Measurements from ENCODE around the gene ADGRV1.

ADGRV1 gene

DNA sequence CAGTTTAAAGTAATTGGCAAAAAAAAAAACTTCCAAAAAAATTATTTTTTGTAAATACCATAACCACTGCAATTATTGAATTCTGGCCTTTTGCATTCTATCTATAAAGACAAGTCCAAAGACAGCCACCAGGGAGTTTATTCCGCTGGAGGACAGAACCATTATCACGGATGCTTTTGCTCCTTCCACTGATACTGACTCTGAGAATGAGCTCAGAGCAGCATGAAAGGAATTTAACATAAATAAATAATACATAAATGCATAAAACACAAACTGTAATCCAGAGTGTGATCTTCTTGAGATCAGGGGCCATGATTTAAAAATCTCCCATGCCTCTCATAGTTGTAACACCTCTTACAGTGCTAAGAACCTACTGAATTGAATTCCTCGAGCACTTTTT is 559.8 kb downstream of the ADGRV1 start:
- DNase-seq (ENCODE audit: low spot score) = no peak

DNA sequence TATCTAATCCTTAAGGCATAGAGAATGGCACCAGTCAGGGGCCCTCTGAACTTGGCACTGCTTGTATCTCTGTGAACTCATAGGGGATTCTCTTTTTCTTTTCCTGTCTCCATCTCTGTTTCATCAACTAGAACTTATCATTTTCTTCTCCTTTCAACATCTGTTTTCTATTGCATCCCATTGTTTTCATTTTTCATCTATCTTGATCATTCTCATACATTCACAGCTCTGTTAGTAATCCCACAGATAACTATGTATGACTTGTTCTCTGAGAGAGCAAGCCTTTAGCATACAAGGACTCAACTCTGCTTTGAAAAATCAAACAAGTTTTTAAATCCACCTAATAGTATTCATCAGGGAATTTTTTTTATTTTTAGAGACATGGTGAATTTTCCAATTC is 560.2 kb downstream of the ADGRV1 start:
- DNase-seq (ENCODE audit: low spot score) = no peak

DNA sequence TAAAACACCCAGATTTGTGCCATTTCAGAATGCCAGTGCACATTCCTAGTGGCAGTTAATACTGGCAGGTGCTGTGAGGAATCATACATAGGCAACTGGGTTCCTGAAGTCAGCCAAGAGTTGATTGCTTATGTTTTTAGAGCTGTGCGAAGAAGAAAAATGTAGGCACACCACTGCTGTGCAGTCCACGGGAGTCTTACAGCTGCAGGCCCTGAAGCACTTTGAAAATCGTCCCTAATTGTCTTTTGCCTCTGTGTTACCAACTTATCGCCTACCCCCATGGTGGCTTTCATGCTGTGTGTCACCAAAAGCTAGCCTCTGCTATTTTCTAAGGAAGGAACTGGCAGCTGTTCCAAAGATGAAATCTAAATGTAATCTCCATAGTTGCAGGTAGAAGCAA is 560.6 kb downstream of the ADGRV1 start:
- no peak for DNase-seq (ENCODE audit: low spot score)

DNA sequence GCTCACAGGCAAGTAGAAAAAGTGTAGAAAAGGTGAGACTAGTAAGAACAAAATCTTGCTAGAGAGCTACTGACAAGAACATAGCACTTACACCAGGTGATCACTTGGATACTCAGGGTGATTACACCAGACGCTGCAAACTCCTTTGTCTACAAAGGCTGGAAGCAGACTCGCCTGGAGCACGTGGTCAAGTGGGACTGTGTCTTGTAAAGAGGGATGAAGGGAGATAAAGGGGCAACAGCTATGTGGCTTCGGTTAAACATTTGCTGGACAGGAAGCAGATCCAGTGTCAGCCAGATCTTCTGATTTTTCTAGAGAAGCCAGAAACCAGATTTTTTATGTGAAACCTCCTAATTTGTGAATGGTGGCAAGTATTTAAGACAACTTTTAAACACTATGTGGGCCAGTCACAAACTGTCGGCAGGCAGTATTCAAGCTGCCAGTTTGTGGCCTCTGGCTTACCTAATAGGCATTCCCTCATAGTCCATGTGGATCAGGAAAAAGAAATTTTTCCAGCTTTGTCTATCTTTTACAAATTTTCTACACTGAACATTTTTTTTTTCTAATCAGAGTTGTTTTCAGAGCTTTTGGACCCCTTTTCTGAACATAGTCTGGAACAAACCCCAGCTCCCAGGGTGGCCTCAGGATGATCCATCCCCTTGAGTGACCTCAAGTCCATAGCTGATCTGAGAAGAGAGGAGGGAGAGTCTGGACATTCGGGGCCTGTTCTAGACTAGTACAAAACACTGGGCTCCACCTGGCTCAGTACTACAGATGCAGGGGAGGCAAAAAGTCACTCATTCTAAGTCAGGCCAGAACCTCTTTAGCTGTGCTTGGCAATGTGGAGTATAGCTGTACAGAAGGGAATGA is 561.6 kb downstream of the ADGRV1 start:
- no peak for DNase-seq (ENCODE audit: low spot score)

DNA sequence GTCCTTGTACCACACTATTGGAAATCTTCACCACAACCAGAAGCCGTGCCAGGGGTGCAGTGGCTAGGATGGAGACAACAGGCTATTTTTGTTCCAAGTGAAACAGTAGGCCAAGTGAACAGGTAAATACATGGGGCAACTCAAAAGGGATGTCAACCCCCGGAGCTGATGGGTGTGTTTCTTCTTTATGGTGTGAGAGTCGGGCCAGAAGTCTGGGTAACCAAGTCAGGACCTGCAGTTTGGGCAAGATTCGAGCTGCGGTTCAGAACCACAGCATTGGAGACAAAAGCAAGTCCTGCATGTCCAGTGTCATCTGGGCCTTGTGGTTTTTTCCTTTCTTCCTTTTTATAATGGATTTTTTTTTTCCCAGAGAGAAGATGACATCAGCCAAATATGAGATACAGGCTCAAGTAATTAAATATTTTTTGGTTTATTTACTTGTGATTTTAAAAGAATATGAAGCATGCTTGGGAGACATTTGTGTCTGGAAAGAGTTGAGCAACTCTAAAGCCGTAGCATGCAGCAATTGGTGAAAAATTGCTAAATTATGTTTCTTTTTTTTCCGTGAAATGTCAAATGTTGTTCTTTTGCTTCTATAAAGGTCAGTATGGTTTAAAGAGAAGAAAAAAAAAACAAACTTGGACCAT is 562.9 kb downstream of the ADGRV1 start:
- DNase-seq (ENCODE audit: low spot score) = no peak

DNA sequence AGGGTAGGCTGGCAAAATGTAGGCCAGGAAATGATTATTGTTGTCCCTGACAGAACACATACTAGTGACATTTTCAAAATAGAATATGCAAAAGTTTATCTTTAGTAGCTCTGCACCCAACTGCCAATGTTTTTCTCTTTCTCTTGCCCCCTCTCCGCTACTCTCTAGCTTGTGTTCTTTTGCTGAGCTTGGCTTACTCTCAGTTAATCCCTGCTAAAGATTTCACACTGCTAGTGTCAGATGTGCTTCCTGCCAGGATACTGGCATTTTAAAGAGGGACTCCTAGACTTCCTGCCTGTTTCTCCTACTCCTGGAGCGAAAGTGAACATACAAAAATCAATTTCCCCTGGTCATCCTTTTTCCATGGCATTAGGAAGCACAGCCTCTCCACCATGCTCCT is 564.1 kb downstream of the ADGRV1 start:
- no peak for DNase-seq (ENCODE audit: low spot score)

DNA sequence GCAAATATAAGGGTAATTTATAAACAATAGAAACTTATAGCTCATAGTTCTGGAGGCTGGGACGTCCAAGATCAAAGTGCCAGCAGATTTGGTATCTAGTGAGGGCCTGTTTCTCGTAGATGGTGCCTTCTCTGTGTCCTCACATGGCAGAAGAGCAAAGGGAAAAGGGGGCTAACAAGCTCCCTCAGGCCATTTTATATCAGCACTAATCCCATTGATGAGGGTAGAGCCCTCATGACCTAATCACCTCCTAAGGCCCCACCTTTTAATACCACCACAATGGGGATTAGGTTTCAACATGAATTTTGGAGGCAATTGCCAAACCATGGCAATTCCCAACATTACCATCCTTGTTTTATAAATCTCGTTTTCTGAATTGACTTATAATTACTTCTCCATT is 564.7 kb downstream of the ADGRV1 start:
- DNase-seq (ENCODE audit: low spot score) = no peak

DNA sequence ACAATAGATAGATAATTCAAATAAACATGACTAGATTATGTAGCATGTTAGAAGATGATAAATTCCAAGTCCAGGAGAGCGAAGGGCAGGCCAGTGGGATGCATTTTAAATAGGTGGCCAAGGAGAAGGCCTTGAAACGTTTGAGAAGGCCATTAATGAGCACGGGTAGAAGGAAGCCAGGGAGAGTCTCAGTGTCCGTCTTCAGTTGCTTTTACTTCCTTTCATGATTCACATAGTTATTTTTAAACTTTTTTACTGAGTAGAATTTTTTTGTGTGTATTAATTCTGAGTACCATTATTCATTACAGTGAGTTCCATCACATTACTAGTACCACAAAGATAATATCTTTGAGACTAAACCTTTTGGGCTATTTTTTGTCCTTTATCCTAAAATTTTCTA is 565.3 kb downstream of the ADGRV1 start:
- DNase-seq (ENCODE audit: low spot score) = no peak

DNA sequence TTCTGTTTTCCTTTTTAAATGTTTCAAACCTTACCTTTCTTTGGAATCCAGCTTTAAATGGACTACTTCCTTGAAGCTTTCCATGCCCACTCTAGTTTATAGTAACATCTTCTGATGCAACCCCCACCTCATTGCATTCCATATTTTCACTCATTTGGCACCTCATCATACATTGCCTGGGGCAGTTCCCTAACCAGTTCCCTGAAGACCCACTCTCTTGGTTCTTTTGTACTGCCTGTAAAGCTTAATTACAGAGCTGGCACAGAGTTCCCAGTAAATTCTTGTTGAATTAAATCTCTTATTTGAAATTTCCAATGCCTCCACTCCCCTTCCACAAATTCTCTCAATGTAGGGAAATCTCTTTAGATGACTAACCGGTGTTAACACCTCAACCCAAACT is 567.3 kb downstream of the ADGRV1 start:
- DNase-seq (ENCODE audit: low spot score) = no peak

DNA sequence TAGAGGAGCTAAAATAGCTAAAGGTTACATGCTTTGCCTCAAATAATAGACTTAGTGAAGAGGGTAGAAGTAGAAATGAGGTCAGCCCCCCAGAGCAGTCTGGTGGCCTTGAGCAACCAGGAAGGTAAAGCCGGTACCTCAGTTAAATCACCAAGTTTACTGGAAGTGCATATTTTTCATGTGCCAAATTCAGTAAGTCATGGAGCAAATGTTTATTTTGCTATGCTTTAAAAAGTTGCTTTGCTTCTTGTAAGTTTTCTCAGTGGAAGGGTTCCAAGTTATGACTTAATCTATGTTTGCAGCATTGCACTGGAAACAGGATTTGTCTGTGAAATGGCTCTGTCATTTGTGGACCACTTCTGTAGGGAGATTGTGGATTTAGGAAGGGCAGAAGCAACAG is 567.9 kb downstream of the ADGRV1 start:
- DNase-seq (ENCODE audit: low spot score) = no peak

DNA sequence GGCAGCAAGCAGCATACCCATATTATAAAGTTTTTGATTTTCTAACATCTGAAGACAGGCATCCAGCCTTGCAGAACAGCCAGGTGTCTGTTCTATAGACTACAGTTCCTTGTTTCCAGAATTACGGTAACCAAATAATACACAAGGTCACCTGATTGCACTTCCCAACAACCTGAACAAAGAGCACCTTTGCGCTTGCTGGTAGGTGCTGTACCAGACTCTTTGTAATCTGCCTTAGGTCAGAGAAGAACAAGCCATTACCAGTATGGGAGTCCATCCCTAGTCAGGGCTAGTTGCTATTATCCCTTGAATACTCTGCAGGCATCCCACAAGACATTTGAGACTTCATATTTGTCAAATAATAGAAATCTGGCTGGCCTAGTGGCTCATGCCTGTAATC is 568.3 kb downstream of the ADGRV1 start:
- DNase-seq (ENCODE audit: low spot score) = no peak

DNA sequence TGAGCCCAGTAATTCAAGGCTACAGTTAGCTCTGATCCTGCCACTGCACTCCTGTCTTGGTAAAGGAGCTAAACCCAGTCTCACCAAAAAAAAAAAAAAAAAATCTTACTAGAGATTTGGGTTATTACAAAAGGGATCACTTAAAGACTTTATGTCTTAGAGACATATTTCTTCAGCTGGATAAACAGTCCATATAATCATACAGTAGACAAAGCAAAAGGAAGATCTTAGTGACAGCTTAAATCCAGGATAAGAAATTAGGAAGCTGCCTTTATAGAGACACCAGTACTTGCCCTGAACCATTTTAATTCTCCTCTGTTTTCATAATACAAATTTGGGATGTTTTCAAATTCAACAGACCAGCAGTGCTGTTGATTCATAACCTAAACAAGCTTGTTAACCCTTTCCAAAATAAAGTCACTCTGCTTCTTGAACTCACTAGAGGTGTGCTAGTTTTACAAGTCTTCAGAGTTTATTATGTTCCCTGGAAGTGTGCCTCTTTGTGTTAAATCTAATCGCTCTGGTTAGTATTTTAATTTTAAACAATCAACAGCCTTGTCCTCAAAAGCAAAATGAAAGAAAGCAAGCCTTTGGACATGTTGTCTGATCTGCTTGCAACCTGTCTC is 569.0 kb downstream of the ADGRV1 start:
- DNase-seq (ENCODE audit: low spot score) = no peak

DNA sequence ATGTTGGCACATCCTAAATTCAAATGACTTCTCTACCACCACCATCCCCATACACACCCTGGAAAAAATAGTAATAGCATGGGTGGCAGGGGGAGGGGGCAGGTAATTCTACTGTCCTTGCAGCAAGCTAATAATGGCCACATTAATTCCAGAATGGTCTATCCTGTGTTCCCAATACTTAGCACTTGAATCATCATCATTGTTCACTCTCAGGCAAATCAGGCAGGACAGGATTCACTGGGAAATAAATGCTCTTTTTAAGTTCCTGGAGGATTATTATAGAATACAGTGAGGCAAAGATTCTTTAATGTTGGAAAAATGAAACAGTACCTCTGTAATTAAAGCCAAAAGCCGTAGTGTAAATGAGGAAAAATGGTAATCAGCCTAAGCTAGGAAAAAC is 570.0 kb downstream of the ADGRV1 start:
- peak; percentile 50 for DNase-seq (ENCODE audit: low spot score)

DNA sequence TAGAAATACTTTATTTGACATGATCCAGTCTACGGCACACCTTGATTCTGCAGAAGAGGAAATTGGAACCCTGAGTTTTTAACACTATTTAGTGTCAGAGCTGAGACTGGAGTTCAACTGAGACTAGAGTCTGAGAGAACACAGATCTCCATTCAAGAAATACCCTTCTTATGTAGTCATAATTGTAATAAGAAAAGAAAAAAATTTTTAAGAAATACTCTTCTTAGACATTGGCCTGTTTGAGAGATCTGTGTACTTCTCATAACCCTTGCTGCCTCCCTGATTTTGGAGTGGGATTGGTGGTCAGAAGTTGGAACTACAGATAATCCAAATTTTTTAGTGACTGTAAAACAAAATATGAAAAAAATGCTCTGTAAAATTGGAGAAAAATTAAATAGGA is 571.2 kb downstream of the ADGRV1 start:
- no peak for DNase-seq (ENCODE audit: low spot score)

DNA sequence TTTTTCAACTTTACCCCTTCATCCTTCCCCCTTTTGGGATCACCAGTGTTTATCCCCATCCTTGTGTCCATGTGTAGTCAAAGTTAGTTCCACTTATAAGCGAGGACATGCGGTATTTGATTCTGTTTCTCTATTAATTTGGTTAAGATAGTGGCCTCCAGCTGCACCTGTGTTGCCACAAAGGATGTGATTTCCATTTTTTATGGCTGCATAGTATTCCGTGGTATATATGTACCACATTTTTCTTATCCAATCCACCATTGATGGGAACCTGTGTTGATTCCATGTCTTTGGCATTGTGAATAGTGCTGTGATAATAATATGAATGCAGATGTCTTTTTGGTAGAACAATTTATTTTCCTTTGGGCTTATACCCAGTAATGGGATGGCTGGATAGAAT is 572.2 kb downstream of the ADGRV1 start:
- DNase-seq (ENCODE audit: low spot score) = no peak

DNA sequence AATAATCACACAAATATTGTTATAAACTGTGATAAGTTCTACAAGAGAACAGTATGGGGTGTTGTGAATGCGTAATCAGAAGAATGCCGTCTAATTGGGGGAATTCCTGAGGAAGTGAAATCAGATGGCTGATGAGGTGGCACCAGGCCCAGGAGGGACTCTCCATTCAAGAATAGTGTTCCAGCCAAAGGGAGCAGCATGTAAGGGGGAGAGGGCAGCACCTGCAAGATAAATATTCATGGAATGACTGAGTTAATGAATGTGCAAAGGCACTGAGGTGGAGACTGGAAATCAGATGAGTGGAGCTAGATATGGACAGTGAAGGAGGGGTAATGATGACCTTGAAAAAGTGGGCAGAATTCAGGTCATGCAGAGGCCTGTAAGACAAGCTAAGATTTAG is 574.0 kb downstream of the ADGRV1 start:
- DNase-seq (ENCODE audit: low spot score) = peak; percentile 86

DNA sequence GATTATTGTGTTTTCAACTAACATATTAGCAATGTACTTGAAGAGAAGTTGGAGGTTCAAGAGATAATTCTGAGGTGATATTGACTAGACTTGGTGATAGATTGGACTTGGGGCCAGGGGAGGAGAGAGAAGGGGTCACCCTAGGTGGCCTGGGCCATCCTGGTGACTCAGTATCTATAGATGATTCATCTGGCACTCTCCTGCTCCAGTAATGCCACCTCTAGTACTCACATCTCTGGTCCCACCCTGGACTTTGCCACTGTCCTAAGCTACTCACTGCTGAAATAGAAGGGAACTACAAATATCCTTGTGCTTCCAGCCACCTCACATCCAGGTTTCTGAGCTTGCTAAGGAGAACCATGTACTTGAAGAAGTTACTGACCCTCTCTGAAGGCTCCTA is 574.6 kb downstream of the ADGRV1 start:
- DNase-seq (ENCODE audit: low spot score) = peak; percentile 45

DNA sequence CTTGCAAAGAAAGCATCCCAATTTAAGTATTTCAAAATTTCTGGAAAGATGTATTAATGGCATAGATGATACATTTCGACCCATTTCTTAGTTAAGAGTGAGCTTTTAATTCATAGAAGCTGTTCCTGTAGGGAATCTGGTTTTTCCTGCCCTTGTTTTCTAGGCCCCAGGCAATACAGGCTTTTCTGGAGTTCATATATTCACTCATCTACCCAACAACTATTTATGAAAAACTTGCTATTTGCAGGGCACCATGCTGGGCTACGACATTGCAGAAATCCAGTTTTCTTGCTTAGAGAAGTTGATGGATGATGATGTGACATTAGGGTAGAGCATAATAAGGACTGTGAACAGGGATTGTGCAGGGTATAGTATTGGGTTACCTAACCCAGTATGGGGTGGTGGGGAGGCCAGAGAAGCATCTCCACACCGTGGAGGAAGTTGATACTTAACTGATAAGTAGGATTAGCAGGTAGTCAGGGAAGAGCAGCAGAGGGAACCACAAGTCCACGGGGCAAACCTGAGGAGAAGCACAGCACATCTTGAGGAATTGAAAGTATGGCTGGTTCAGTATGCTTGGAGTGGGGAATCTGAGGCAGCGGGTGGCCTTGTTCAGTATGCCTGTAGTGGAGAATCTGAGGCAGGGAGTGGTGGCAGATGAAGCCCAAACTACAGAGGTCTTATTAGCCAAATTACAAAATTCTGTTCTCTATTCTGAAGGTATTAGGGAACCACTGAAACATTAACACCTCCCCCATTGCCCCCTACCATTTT is 577.1 kb downstream of the ADGRV1 start:
- peak; percentile 38 for DNase-seq (ENCODE audit: low spot score)

DNA sequence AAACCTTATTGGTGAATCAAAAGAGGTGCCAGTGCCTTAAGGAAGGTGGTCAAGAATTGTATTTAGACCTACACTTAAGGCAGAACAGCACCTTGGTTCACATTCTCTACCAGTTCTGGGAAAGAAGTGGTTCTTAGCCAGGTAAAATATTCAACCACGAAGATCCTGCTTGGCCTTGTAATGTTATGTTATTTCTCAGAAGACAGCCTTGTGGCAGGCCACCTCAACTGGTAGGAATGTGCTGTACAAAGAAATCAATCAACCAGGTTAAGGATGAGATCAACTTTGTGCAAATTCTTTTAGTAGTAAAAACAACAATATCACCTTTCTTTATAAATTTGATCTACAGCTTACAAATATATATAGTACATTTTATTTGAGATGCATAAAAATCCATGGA is 577.7 kb downstream of the ADGRV1 start:
- peak; percentile 94 for DNase-seq (ENCODE audit: low spot score)

DNA sequence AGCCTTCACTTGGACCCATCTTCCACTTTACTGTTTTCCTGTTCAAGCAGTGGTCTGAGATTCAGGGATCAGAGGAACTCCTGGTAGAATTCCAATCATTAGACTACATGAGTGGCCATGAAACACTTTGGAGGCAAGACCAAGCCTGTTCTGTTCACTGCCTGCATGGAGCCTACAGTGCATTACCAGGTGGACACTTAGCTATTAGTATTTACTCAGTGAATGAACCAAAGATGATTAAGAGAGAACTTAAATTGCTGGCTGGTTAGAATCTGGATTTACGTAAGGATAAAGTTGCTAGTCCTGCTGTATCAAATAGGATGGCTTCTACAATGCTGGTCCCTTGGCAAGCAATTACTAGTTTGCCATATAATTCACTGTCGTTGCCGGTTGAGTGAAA is 579.0 kb downstream of the ADGRV1 start:
- DNase-seq (ENCODE audit: low spot score) = no peak

DNA sequence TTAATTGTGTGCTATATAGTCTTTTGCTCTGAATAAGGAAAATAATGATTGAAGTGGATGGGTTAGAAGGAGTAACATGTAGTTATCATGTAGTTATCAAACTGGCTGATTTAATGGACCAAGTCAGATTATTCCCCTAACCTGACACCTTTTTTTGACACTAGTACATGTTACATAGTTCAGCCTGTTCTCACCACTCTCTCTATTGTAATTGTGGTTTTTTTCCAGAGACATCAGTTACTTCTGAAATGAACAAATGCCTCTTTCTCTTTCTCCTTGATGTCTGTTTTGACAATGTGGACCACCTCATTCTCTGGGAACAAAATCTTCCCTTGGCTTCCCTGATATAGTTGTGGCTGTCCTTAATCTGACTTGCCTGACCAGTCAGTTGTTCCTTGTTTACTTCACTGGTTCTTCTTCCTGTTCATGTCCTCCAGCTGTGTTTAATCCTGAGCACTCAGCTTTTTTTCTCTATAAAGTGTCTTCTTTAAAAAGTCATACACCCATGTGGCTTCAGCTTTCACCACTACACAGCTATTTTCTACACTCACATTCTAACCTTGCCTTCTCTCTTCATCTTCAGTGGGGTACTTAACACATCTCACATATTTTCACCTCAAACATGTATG is 581.1 kb downstream of the ADGRV1 start:
- DNase-seq (ENCODE audit: low spot score) = no peak

DNA sequence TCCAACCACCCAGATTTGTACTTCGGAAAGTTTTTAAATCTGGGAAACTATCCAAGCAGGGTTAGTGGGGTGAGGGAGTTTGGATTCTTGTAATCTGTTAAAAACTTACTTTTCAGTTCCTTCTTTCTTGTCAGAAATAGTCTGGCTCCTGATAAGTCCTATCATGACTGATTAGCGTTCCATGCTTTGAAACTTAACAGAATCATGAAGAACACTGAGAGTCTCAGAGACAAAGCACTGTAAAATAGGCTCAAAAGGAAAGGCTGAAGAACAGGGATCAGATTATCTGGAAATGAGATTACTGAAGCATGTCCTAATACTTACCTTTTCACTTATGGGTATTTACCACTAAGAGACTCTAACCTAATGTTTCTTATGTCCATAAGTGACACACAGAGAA is 582.1 kb downstream of the ADGRV1 start:
- no peak for DNase-seq (ENCODE audit: low spot score)

Measured in kidney tubule cell (primary cell).